IPS-18a (cell line): ENCODE data around the gene TMC1.

Experiments used
- H3K27ac ChIP-seq: one replicate; pipeline ENCODE4 v1.5.1; 2013; ENCODE audit warnings: low read length
- H3K27me3 ChIP-seq: one replicate; pipeline ENCODE4 v1.6.1; 2013; ENCODE audit warnings: mild to moderate bottlenecking, low read length; ENCODE audit not compliant: control insufficient read depth, insufficient read depth
- H3K36me3 ChIP-seq: one replicate; pipeline ENCODE4 v1.6.1; 2013; ENCODE audit warnings: low read depth, low read length; ENCODE audit not compliant: control insufficient read depth
- H3K4me1 ChIP-seq: one replicate; pipeline ENCODE4 v1.6.1; 2013; ENCODE audit warnings: low read depth, low read length; ENCODE audit not compliant: control insufficient read depth
- H3K4me3 ChIP-seq: one replicate; pipeline ENCODE4 v1.5.1; 2013; ENCODE audit warnings: low read length
- H3K9ac ChIP-seq: one replicate; pipeline ENCODE4 v1.6.1; 2013; ENCODE audit warnings: mild to moderate bottlenecking, low read length, moderate library complexity
- H3K9me3 ChIP-seq: one replicate; pipeline ENCODE4 v1.6.1; 2013; ENCODE audit warnings: low read depth, low read length; ENCODE audit not compliant: control insufficient read depth

The TMC1 gene

DNA sequence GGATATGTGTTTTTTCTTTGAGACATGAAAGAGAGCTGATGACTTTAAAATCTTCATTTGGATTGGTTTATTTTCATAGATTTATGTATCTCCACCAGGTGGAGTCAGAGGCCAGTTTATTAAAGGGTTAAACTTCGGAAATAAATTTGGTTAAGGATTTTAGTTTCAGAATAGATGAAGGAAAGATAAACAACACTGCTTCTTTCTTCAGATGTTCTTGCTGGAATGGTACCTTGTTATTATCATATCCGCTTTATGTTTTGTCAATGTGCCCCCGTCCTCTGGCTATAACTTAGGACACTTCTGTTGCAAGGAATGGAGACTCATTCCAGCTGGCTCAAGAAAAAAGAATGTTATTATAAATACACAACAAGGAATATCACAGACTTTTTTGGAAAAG lies 350.3 kb downstream of the TMC1 start:
- H3K4me3 ChIP-seq, result no peak overlapping the region

GRCh38 chr9:72872718-72873117 lies 351.3 kb downstream of the TMC1 start:
- Histone ChIP-seq H3K27me3 (no peaks in the 10 kb centered on the region), H3K36me3 (no peaks in the 10 kb centered on the region), H3K4me3 (no peak overlapping the region), H3K9ac (no peak overlapping the region), H3K9me3 (no peaks in the 10 kb centered on the region), H3K27ac (no peak overlapping the region), H3K4me1 (no peaks in the 10 kb centered on the region)

More for the DNA sequence above, 350.3 kb downstream of the TMC1 start:
- H3K27ac ChIP-seq, result no peak overlapping the region
- H3K9me3 ChIP-seq, result no peaks in the 10 kb centered on the region
- no peaks in the 10 kb centered on the region for H3K36me3 ChIP-seq
- H3K9ac ChIP-seq, result no peak overlapping the region
- H3K4me1 ChIP-seq, result no peaks in the 10 kb centered on the region
- H3K27me3 ChIP-seq, result no peaks in the 10 kb centered on the region

- no peak overlapping the region for H3K27ac ChIP-seq
- no peaks in the 10 kb centered on the region for H3K36me3 ChIP-seq
- no peak overlapping the region for H3K9ac ChIP-seq
- H3K4me3 ChIP-seq, result no peak overlapping the region
- no peaks in the 10 kb centered on the region for H3K4me1 ChIP-seq
- no peaks in the 10 kb centered on the region for H3K27me3 ChIP-seq
- H3K9me3 ChIP-seq, result no peaks in the 10 kb centered on the region
Observed at GRCh38 chr9:72873456-72873855, 352.0 kb downstream of the TMC1 start.

DNA sequence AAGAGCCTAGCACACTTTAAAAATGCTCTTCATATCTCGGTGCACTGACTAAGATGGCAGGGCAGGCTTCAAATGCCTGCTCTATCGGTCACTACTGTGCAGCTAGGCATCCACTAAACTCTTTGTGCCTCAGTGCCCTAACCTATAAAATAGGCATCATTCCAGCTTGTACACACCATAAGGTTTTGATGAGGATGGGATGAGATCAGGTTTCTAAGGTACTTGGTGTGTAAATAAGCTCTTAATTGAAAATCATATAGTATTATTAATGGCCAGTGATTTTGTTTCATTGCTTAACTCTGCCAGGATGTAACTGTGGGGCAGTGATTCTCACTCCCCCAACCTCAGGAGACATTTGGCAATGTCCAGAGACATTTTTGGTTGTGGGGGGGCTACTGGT lies 352.9 kb downstream of the TMC1 start:
- Histone ChIP-seq H3K36me3 (no peaks in the 10 kb centered on the region), H3K27me3 (no peaks in the 10 kb centered on the region), H3K4me3 (no peak overlapping the region), H3K27ac (no peak overlapping the region), H3K4me1 (no peaks in the 10 kb centered on the region), H3K9ac (no peak overlapping the region), H3K9me3 (no peaks in the 10 kb centered on the region)

- Histone ChIP-seq H3K4me1 (no peaks in the 10 kb centered on the region), H3K9me3 (no peaks in the 10 kb centered on the region), H3K27me3 (no peaks in the 10 kb centered on the region), H3K36me3 (no peaks in the 10 kb centered on the region), H3K9ac (no peak overlapping the region), H3K4me3 (no peak overlapping the region), H3K27ac (no peak overlapping the region)
Observed at GRCh38 chr9:72875221-72875620, 353.8 kb downstream of the TMC1 start.

GRCh38 chr9:72880821-72881220 lies 359.4 kb downstream of the TMC1 start:
- no peaks in the 10 kb centered on the region for H3K36me3 ChIP-seq
- no peak overlapping the region for H3K4me3 ChIP-seq
- H3K4me1 ChIP-seq, result no peaks in the 10 kb centered on the region

DNA sequence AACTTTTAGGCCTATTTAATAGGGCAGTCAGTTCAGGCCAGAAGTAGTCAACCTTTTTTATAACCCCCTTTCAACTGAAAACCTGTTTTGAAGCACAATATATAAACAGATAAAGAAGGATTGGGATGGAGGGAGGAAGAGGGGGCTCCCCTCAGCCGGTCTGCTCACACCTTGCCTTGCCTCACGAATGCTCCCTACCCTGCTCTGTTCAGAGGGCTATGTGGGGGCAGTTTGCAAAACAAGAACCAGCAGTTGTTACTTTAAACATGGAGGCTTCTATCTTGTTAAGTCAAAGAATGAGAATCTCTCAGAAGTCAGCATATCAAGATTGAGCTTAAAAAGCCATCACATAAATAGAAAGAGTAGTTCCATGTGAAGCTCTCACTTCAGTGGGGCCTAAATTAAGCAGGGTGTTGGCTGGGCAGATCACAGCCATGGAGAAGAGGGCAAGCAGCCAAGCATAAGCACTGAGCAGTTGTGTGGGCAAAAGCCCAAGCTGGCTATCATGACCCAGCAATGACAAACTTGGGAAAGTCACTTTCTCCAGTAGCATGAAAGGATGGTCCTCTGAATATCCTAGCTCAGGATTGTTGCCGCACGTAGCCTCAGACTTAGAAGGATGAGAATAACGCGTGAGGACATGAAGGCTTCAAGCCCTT lies 360.8 kb downstream of the TMC1 start:
- Histone ChIP-seq H3K36me3 (no peaks in the 10 kb centered on the region), H3K4me3 (no peak overlapping the region), H3K4me1 (no peaks in the 10 kb centered on the region), H3K9ac (no peak overlapping the region), H3K27me3 (no peaks in the 10 kb centered on the region), H3K9me3 (no peaks in the 10 kb centered on the region), H3K27ac (no peak overlapping the region)

More at GRCh38 chr9:72880821-72881220, 359.4 kb downstream of the TMC1 start:
- H3K9me3 ChIP-seq, result no peaks in the 10 kb centered on the region
- no peaks in the 10 kb centered on the region for H3K27me3 ChIP-seq
- no peak overlapping the region for H3K9ac ChIP-seq
- H3K27ac ChIP-seq, result no peak overlapping the region

DNA sequence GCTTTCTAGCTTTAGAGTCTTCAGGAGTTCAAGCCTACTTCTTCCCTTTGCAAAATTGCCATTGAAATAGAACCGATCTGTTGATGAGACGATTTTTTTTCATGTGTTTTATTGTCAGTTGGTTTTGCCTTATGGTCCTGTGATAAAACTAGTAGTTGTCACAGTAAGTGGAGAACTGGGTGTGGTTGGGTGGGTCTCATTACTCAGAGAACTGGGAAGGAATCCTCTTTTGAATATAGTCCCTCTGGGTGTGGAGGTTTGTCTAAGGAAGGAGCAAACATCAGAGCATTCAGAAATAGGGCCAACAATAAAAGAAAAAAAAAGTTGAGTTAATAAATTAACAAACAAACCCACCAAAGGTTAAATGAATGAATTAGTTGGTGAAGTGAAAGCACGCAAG lies 362.5 kb downstream of the TMC1 start:
- no peaks in the 10 kb centered on the region for H3K4me1 ChIP-seq
- no peak overlapping the region for H3K27ac ChIP-seq
- no peaks in the 10 kb centered on the region for H3K9me3 ChIP-seq
- no peaks in the 10 kb centered on the region for H3K27me3 ChIP-seq
- no peak overlapping the region for H3K9ac ChIP-seq
- H3K4me3 ChIP-seq, result no peak overlapping the region
- H3K36me3 ChIP-seq, result no peaks in the 10 kb centered on the region

GRCh38 chr9:72884508-72884907 lies 363.1 kb downstream of the TMC1 start:
- H3K4me1 ChIP-seq, result no peaks in the 10 kb centered on the region
- no peak overlapping the region for H3K27ac ChIP-seq
- H3K9me3 ChIP-seq, result no peaks in the 10 kb centered on the region
- no peaks in the 10 kb centered on the region for H3K27me3 ChIP-seq
- H3K36me3 ChIP-seq, result no peaks in the 10 kb centered on the region
- no peak overlapping the region for H3K4me3 ChIP-seq
- H3K9ac ChIP-seq, result no peak overlapping the region
